Measurements from ENCODE around the gene ABRAXAS1. TPM values are rescaled to one million over a fixed set of nuclear protein-coding genes. Genes with fewer than 3 reads are reported as not detected.
A peak's percentile ranks its signal among the peaks of the same experiment; 100 is the strongest.

ABRAXAS1 gene
- total RNA-seq, 1 donor from 2014 or later: 5.9 TPM

DNA sequence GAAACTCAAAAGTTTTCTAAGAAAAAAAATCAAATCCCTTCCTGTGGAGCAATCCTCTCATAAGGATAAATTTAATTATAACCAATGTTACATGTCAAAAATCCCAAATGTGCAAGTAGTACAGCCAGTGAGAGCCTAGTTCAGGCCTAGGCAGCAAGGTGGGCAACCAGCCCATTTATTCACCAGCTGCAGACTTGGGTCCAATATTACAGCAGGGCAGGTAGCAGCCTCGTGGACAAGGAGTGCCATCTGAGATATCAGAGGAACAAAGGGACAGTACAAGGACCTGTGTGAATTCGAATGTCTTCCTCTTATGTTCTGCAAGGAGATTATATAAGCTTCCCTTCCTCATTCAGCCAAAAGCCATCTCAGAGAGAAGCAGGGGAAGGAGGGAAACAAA, 35.9 kb downstream of the ABRAXAS1 start:
- ATAC-seq: no peak

DNA sequence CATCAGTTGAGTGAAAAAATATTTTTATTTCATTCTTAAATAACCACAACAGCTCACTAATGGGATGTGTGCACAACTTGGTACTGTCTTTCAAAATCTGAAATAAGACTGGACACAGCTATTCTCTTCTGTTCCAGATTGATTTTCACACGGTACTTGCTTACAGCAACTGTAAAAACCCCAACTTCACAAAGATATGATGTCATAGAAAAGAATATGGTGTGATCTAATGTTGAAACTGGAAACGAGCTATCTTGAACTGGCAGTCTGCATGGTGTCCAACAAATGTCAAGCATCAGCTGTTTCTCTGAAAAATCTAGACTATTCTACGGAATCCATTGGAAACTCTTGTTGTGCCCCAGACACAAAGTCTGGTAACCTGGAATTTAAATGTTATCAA, 44.0 kb downstream of the ABRAXAS1 start:
- no peak for ATAC-seq

DNA sequence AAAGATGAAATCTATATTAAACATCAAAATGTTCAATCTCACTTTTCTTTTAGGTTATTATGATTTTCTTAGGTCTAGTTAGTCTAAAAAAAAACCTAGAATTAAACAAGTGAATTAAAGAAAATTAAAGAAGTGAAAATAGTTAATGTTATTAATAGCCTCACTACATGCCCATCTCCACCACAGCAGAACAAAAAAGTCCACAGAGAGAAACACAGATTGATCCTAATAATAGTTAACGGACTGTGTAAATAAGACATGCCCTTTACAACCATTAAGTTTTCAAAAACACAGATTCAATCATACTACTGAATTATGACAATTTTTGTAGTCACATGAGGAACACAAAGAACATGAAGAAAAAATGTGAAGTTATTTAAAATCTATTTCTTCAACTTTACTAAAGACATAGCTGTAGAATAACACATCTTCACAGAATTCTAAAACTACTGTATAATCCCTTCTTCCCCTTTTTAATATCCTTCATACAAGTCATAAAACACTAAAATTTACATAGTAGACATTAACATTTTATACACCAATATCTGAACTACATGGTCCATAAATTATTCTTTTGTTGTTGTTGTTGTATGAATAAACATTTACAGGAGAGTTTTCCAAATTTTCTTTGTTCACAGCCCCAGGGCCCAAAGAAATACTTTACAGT, 44.6 kb downstream of the ABRAXAS1 start:
- ATAC-seq: no peak

DNA sequence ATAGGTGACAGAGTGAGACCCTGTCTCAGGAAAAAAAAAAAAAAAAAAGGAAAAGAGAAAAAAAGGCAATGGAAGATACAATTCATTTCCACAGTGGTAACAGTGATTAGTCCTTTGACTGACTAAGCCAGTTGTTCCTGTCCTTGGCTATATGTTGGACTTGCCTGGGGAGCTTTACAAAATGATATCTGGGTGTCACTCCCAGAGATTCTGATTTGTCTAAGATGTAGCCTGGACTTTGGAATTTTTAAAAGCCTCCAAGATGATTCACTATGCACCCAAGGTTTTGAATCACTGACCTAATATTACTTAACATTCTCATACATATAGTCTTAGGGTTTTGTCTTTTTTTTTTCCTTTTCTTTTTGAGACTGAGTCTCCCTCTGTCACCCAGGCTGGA, 46.2 kb downstream of the ABRAXAS1 start:
- ATAC-seq: peak; percentile 57

DNA sequence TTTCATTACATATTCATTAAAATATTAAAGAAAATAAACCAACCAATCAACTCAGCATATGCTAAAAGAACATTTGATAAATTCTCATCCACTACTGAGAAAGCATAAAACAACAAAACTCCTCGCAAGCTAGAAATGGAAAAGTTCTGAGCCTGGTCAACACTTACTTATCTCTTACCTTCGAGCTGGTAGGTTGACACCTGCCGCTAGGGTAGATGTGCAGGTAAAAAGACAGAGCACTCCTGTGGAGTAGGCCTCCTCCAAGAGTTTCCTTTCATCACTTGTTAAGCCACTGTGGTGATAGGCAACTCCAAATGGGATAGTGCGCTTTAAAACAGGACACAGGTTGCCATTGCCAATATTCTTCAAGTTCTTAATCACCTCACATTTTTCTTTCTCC, 48.2 kb downstream of the ABRAXAS1 start:
- no peak for ATAC-seq

DNA sequence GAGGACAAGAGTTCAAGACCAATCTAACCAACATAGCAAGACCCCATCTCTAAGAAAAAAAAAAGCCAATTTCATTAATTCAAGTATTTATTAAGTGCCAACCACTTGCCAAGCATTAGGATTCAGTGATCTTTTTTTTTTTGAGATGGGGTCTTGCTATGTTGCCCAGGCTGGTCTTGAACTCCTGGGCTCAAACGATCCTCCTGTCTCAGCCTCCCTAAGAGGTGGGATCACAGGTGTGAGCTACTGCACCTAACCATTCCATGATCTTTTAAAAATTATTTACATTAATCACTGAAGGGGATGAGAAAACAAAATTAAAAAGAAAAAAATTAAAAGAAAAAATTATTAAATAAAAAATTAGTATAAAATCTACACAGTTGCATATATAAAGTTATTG, 53.7 kb downstream of the ABRAXAS1 start:
- no peak for ATAC-seq

DNA sequence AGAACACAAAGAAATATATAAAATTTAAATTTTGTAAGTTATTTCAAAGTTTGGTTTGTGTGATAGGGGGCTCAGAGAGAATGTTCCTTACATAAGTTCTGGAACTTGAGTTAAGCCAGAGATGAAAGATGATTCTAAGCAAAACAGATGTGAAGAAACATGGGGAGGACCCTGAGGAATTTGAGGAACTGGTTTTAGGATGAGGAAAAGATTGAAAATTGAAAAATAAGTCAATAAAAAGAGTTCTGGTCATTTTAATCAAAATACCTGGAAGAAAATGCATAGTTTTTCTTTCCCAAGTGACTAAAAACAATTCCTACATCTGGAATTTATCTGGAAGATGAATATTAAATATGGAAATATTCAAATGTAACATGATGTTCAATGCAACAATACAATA, 66.7 kb downstream of the ABRAXAS1 start:
- no peak for ATAC-seq

DNA sequence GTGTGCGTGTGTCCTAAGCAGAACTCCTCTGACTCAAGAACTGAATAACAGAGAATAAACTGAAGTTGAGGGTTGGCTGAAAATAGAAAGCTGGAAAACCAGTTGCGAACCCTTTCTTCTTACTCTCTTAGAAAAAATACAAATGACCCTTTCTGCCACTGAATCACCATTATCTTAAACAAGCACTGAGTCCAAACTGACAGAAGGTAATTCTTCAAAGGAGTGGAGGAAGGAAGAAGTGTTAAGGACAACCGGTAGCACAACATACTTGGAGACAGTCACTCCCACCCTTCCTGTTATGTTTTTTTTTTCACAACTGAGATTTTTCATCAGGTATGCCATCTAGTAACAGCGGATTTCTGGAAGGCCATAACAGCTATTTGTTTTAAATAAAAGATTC, 67.3 kb downstream of the ABRAXAS1 start:
- peak; percentile 81 for ATAC-seq

DNA sequence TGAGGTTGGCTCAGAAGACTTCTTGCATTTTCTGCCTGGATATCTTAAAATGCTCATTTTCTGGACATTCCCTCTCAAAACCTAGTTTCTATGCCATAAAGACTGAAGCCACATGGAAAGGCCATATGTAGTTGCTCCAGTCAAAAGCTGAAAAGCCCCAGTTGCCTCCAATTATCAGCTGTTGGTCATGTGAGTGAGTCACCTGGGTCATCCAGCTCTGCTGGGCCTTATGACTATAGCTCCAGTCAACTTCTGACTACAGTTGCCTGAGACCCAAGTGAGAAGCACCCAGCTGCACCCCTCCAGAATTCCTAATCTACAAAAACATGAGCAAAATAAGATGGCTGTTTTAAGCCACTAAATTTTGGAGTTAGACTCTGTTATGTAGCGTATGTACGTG, 71.2 kb downstream of the ABRAXAS1 start:
- no peak for ATAC-seq

Other genes with a start within 250 kb of the ABRAXAS1 start
- 16.7 TPM for gene COQ2, start 200.3 kb downstream of the ABRAXAS1 start, total RNA-seq
- gene HPSE, start 150.3 kb downstream of the ABRAXAS1 start, total RNA-seq: 15.4 TPM
- gene HELQ, start 29.3 kb downstream of the ABRAXAS1 start, total RNA-seq: 8.0 TPM
- gene MRPS18C, start 29.0 kb downstream of the ABRAXAS1 start, total RNA-seq: 51.4 TPM
- gene GPAT3, start 51.0 kb upstream of the ABRAXAS1 start, total RNA-seq: 9.8 TPM

All from esophagus mucosa (tissue), 1 donor.